GM10266 (cell line): ENCODE results near the gene SPAG6.

Source experiments
- DNase-seq: peaks from one replicate; pipeline ENCODE4 v3.0.0; 2012; ENCODE audit errors: extremely low spot score
- TF ChIP-seq, protein P1 (sequence below): IDR thresholded peaks from 2 replicates; pipeline ENCODE4 v1.5.1; 2012; ENCODE audit warnings: mild to moderate bottlenecking, low read depth; ENCODE audit not compliant: control insufficient read depth, insufficient read depth; ENCODE audit errors: missing control alignments

SPAG6 gene

DNA sequence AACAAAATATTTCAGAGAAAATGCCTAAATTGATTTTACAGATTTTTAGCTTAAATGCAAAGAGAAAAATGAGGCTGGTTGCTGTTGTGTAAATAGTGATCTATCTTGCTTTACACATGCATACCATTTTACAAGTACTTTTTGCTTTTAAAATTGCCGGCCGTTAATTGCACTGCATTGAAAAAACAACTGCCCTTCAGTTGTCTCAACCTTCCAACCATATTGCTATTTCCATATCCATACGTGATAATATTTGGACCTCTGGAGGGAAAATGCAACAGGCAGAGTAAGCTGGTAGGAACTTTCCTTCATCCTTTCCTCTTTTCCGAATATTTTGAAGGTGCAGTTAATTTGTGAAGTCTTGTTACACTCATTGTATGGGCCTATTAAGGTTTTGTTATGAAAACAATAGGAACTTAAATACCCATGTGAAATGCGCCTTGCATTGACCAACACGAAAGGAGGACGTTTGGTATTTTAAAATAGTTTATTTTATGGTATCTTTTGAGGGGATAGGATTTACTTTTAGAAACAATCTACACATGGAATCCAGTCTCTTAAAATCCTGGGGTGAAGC, 13.1 kb upstream of the SPAG6 start:
- TF ChIP-seq, protein P1, sequence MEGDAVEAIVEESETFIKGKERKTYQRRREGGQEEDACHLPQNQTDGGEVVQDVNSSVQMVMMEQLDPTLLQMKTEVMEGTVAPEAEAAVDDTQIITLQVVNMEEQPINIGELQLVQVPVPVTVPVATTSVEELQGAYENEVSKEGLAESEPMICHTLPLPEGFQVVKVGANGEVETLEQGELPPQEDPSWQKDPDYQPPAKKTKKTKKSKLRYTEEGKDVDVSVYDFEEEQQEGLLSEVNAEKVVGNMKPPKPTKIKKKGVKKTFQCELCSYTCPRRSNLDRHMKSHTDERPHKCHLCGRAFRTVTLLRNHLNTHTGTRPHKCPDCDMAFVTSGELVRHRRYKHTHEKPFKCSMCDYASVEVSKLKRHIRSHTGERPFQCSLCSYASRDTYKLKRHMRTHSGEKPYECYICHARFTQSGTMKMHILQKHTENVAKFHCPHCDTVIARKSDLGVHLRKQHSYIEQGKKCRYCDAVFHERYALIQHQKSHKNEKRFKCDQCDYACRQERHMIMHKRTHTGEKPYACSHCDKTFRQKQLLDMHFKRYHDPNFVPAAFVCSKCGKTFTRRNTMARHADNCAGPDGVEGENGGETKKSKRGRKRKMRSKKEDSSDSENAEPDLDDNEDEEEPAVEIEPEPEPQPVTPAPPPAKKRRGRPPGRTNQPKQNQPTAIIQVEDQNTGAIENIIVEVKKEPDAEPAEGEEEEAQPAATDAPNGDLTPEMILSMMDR, result no peak
- no peak for DNase-seq

DNA sequence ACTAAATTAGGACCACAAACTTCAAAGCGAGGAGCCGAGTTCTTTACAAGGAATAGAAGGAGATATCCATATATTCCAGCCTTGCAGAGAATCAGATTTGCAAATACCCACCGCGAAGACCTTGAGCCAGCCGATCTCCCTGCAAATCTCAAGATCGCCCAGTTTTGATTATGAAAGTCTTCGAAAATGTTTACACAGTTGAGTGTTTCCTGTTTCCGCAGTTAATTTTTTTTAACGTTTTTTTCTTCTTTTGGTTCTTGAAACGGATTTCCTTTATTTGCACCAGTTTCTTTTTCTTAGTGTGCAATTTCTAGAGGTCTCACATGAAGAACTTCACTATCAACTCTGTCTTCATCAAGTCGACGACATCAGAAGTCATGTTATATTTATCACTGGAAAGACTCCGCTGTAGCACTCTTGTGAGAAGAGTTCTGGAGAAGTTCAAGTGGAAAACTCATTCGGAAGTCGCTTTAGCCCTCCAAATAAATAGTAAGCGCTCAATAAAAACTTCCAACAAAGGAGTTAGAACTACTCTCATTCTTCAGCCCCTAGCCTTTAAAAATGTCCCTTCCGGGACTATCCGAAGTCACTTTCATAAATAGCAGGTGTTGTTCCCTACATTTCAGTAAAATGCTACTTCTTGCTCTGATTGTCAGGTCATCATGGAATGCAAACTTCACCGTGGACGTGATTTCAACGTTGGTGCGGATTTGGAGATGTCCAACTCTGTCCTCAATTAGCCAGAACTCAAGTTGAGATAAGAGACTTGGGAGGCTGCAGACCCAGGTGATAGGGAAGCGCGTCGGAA, 11.9 kb upstream of the SPAG6 start:
- DNase-seq, result no peak
- TF ChIP-seq, protein P1, result no peak

DNA sequence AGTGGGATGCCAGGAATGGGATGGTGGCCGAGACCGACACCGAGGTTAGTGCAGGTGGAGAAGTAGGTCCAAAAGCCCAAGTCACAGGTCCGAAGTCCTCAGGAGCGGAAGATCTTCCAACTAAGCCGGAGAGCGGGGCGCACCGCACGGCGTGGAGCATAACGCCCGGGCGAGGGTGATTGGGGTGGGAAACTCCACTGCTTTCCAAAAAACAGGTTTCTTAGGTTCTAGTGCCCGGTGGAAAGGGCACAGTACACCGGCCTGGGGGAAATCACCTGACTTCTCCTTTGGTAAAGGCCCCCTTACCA, 11.4 kb upstream of the SPAG6 start:
- TF ChIP-seq, protein P1, result no peak

DNA sequence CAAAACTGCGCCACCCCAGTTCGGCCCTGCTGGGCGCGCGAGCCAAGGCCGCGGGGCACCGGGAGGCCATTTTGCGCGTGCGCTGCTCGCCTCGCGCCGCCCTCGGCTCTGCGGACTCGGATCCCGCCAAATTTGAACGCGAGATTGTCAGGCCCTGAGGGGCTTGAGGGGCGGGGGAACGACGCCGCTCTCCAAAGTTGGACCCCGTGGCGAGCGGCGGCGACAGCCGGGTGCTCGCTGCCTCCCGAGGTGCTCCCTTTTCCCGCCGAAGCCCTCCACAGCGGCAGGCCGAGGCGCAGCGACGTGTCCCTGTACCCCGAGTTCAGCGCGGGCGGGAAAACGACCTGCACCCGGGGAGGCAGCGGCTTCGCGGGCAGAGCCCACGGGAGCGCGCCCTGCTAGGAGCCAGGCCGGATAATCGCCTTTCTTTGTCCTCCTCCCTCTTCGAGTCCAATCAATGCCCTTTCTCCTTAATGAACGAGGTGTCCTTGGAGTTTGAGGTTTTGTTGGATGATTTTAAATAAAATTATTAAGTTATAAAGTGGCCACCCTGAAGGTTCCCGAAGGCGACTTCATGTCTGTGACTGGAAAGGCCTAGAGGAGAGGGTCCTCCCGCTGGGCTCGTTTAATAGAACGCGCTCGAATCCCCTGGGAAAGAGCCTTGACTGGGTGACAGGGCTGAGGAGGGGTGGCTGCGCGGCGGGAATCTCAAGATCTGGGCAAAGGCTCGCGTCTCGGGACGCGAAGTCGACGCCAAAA, 10.7 kb upstream of the SPAG6 start:
- TF ChIP-seq, protein P1, result no peak
- no peak for DNase-seq

More for the DNA sequence above, 11.4 kb upstream of the SPAG6 start:
- DNase-seq, result no peak

DNA sequence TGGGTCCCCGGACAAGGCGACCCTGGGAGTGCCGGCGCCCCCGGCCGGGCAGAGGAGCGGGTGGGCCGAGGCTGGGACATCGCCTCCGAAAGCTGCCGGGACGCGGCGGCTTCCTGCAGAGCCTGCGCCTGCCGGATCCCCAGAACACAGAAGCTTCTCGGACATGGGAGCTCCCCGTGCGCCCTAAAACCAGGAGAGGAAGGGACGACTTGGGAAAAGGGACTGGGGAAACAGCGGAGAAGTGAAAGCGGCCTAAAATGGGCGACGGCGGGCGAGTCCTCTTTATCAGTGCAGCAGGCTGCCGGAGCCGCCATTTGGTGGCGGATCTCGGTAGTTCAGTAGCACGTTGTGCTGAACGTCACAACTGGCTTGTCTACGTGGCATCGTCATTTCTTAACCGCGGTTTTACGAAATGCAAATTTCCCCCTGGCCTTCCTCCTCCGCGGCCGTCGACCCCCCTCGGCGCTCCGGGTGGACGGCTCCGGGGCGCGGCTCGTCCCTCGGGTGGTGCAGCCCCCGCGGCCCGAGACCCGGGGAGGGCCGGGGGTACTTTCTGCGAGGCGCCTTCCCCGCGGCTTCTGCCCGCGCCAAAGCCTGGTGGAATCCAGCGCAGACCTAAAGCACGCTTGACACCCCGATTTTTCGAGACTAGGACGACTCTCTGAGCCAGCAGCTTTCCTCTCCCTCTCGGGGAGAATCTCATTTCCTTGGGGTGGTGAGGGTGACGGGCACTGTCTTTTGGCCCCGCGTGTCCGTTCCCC, 9.9 kb upstream of the SPAG6 start:
- DNase-seq, result peak; percentile 87
- TF ChIP-seq, protein P1, result peak; percentile 1

DNA sequence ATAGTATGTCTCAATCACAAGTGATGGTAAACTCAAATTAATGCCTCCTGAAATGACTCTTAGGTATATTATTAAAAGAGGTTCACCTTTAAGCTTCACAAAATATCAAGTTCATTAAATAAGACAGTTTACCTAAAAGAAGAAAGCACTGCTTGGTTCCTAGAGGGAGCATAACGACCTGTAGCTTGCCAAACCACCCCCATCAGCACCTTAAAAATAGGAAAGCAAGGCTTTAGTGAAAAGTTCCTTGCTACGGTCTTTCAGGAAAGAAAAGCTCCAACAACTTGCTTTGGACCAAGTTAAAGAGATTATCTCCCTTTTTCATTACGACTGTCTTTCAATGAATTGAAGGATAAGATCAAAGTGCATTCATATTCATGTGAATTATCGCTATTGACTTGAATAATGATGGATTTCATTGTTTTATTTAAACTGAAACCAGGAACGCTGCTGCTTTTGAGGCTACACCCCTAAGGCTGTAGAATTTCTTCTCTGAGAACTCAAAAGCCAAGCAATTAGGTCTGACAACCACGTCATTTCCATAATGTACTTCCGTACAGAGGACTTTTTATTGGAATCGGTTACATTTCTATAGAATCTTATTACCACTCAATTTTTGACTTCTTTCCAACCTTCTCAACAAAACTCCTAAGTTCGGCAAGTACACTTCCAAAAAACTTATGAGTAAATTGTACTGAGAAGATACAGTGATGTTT, 7.0 kb upstream of the SPAG6 start:
- no peak for DNase-seq
- TF ChIP-seq, protein P1, result no peak
